Measurements from ENCODE around the gene NPDC1.
A peak's percentile ranks its signal among the peaks of the same experiment; 100 is the strongest.

DNA sequence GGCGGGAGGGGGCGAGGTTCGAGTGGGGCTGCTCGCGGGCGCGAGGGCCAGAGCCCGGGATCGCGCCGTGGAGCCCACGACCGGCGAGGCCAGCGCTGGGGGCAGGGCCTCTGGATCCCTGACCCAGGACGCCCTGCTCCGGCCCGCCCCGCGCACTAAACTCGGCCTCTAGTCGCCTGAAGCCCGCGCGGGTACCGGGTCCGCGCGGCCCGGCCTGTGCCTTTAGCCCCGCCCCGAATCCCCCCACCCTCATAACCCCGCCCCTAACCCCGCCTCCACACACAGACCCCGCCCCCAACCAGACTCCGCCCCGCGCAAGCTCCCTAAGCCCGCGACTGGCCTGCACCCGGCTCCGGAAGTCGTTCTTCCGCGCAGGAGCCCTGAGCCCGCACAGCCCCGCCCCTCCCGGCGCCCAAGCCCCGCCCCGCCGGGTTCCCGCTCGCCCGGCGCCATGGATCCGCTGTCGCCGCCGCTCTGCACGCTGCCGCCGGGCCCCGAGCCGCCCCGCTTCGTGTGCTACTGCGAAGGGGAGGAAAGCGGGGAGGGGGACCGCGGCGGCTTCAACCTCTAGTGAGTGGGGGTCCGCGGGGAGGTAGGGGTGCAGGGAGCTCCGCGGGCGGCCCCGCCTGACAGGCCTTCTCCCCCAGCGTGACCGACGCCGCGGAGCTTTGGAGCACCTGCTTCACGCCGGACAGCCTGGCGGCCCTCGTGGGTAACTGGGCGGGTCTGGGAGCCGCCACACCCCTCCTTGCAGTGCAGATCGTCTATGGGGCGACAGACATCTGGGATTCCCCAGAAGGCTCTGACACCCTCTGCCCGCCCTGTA is 53.8 kb downstream of the NPDC1 start, which contains the start of gene PAXX:
- peak in 1 of 2 donors; percentile 35 for TF ChIP-seq POLR2A (IDR thresholded peaks at IDR 0.05)
- TF ChIP-seq CTCF (IDR thresholded peaks at IDR 0.05) = peak in 1 of 4 experiments; percentile 2
